Ectodermal cell (in vitro differentiated cells): ENCODE data around the gene CRYZL1.

Experiments
- H3K27ac ChIP-seq: 2 replicates; pipeline ENCODE4 v1.7.0; 2013; ENCODE audit warnings: mild to moderate bottlenecking, low read depth, low read length; ENCODE audit not compliant: insufficient read depth, poor library complexity, severe bottlenecking
- H3K27me3 ChIP-seq: 2 replicates; pipeline ENCODE4 v1.7.0; 2013; ENCODE audit warnings: mild to moderate bottlenecking, low read length; ENCODE audit not compliant: insufficient read depth, control insufficient read depth, poor library complexity, severe bottlenecking
- H3K36me3 ChIP-seq: one replicate; pipeline ENCODE4 v1.7.0; 2013; ENCODE audit warnings: low read length; ENCODE audit not compliant: control insufficient read depth, insufficient read depth
- H3K4me1 ChIP-seq: one replicate; pipeline ENCODE4 v1.7.0; 2013; ENCODE audit warnings: low read length; ENCODE audit not compliant: control insufficient read depth, insufficient read depth
- H3K4me3 ChIP-seq: 2 replicates; pipeline ENCODE4 v1.7.0; 2013; ENCODE audit warnings: low read depth, low read length, control low read depth; ENCODE audit not compliant: insufficient read depth
- H3K9me3 ChIP-seq: 2 replicates; pipeline ENCODE4 v1.7.0; 2013; ENCODE audit warnings: mild to moderate bottlenecking, low read length, moderate library complexity; ENCODE audit not compliant: control insufficient read depth
- WGBS, 2 experiments: methylation state at CpG; one replicate each; pipeline ENCODE4 v1.1.7; 2013; ENCODE audit warnings: missing lambda C conversion rate in 2 of 2; 5-methylcytosine and 5-hydroxymethylcytosine counted together

Gene CRYZL1

DNA sequence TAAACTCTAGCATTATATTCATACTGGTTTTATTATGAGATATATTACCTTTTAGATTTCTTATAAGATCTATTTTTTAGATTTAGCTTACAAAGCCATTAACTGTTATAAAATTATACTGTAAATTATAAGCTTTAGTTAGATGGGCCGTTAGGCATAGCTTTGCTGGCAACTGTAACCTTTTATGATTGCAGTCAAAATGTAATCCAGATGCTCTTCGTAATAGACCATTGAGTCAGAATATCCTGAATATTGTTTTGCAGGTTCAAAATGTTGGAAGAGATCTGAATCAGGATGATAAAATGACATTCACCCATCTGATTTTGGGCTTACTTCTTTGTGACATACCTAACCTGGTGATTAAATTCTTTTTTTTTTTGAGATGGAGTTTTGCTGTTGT lies 21.7 kb upstream of the CRYZL1 start:
- H3K9me3 ChIP-seq: no peaks in the 10 kb centered on the region
- 94 to 100% methylated on average over 2 of the region's 2 CpGs for WGBS, 2 experiments
- H3K36me3 ChIP-seq: no peaks in the 10 kb centered on the region
- H3K4me3 ChIP-seq: no peak overlapping the region
- no peaks in the 10 kb centered on the region for H3K4me1 ChIP-seq
- H3K27ac ChIP-seq: no peak overlapping the region
- H3K27me3 ChIP-seq: no peaks in the 10 kb centered on the region

DNA sequence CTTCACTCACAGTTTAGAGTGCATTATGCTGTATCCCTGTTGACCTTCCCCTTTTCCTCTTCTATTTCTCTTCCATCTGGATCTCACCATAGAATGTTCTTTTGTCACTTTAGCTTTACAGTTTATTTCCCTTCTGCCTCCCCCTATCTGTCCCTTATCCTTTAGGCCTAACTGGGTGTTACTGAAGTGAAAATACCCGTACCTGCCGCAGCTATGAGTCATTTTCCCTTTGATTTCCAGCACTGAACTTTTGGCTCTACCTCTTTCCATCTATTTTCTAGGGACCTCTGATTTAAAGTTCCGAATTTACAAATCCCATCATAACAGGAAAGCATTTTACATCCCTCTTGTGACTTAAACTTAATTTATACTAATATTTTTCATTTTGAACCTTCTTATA lies 20.5 kb upstream of the CRYZL1 start:
- 93 to 95% methylated on average over 3 of the region's 3 CpGs for WGBS, 2 experiments
- H3K36me3 ChIP-seq: no peaks in the 10 kb centered on the region
- no peaks in the 10 kb centered on the region for H3K4me1 ChIP-seq
- no peak overlapping the region for H3K4me3 ChIP-seq
- no peak overlapping the region for H3K27ac ChIP-seq
- H3K9me3 ChIP-seq: no peaks in the 10 kb centered on the region
- no peaks in the 10 kb centered on the region for H3K27me3 ChIP-seq

DNA sequence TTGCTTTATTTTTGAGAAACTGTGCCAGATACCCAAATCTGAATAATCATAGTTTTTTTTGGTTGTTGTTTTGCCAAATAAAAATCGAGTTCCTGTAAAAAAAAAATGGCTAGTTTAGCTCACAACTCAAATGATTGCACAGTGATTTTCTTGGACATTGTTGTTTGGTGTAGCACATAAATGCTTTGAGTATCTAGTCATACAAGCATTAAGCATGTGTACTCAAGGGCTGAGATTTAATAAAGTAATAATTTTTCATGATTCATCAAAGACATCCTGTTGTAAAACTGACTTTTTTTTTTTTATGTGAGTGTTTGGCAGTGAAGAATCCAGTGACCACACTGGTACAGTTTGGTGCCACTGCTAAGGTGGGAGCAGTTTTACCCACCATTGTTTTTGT lies 19.6 kb upstream of the CRYZL1 start:
- Histone ChIP-seq H3K27me3 (no peaks in the 10 kb centered on the region), H3K9me3 (no peaks in the 10 kb centered on the region), H3K4me1 (no peaks in the 10 kb centered on the region), H3K36me3 (no peaks in the 10 kb centered on the region), H3K27ac (no peak overlapping the region), H3K4me3 (no peak overlapping the region)
- 97 to 100% methylated on average over 1 of the region's 1 CpG for WGBS, 2 experiments

DNA sequence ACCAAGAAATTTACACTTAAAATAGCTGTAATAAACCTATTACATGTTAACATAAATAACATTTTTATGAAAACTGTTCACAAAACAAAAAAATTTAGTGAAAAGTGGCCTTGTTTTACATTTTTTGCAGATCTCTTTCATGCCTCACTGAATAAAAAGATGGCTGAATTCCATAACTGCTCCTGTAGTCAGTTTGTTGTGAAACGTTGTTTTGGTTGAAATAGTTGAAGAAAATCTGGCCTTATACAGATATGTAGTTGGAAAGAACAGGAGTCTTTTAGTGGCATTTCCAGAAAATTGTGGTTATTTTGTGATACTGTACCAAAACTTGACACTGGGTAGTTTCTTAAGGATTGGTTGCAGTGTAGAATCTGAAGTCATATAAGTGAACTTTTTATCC lies 18.9 kb upstream of the CRYZL1 start:
- Histone ChIP-seq H3K4me1 (no peaks in the 10 kb centered on the region), H3K27ac (no peak overlapping the region), H3K9me3 (no peaks in the 10 kb centered on the region), H3K27me3 (no peaks in the 10 kb centered on the region), H3K36me3 (no peaks in the 10 kb centered on the region), H3K4me3 (no peak overlapping the region)
- 92 to 95% methylated on average over 1 of the region's 1 CpG for WGBS, 2 experiments

DNA sequence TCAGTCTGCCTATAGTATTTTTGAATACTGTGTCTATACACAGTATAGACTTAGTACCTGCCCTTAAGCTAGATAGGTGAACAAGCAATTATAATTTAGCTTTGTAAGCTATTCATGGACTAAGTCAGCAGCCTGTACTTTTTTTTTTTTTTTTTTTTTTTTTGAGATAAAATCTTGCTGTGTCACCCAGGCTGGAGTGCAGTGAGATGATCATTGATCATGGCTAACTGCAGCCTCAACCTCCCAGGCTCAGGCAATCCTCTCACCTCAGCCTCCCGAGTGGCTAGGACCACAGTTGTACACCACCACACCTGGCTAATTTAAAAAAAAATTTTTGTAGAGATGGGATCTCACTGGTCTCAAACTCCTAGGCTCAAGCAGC lies 18.0 kb upstream of the CRYZL1 start:
- Histone ChIP-seq H3K4me3 (no peak overlapping the region), H3K9me3 (no peaks in the 10 kb centered on the region), H3K4me1 (no peaks in the 10 kb centered on the region), H3K27ac (no peak overlapping the region), H3K27me3 (no peaks in the 10 kb centered on the region), H3K36me3 (no peaks in the 10 kb centered on the region)
- 89 to 100% methylated on average over 1 of the region's 1 CpG for WGBS, 2 experiments

DNA sequence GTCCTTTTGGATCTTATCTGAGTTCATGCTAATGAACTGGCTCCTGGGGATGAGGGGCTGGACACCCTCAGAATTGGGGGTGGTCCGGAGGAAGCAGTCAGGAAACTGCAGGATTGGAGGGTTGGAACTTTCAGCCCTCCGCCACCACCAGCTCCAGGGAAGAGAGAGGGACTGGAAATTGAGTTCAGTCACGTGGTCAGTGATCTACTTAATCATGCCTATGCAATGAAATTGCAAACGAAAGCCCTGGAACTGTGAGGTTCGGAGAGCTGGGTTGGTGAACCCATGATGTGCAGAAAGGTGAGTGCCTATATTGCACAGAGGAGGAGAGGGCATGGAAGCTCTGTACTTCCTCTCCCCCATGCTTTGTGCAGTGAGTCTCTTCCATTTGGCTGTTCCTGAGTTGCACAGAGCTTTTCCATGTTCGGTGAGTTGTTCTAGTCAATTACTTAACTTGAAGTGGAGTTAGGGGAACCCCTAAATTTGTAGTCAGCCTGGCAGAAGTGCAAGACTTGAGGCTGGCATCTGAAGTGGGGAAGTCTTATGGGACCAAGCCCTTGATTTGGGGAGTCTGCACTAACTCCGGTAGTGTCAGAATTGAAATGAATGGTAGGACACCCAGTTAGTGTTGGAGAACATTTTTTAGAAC lies 17.5 kb upstream of the CRYZL1 start:
- Histone ChIP-seq H3K27me3 (no peaks in the 10 kb centered on the region), H3K36me3 (no peaks in the 10 kb centered on the region), H3K27ac (no peak overlapping the region), H3K4me3 (no peak overlapping the region), H3K4me1 (no peaks in the 10 kb centered on the region), H3K9me3 (no peaks in the 10 kb centered on the region)
- 92 to 96% methylated on average over 7 of the region's 7 CpGs for WGBS, 2 experiments

DNA sequence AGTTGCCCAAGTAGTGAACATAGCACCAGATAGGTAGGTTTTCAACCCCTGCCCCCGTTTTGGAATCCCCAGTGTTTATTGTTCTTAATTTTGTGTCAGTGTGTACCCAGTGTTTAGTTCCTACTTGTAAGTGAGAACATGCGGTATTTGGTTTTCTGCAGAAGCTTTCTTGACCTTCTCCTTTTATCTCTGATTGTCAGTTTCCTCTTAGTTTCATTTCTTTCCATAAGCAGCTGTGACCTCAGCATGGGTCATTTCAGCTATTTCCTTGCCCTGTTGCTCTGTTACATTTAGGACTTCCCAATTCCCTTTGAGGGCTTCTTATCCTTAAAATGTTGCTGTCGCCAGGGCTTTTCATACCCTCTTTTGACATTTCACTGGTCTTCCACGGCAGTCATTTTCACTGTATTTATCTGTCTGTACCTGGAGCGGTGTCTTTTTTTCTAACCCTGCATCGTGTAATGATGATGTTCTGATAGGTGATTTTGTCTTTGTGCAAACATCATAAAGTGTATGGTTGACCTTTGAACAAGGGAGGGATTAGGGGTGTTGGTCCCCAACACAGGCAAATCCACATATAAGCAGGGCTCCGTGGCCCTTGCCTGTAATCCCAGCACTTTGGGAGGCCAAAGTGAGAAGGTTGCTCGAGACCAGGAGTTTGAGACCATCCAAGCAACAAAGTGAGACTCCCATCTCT lies 15.7 kb upstream of the CRYZL1 start:
- Histone ChIP-seq H3K27ac (no peak overlapping the region), H3K36me3 (no peaks in the 10 kb centered on the region), H3K4me1 (no peaks in the 10 kb centered on the region), H3K27me3 (no peaks in the 10 kb centered on the region), H3K4me3 (no peak overlapping the region), H3K9me3 (no peaks in the 10 kb centered on the region)
- 81 to 83% methylated on average over 8 of the region's 8 CpGs for WGBS, 2 experiments

DNA sequence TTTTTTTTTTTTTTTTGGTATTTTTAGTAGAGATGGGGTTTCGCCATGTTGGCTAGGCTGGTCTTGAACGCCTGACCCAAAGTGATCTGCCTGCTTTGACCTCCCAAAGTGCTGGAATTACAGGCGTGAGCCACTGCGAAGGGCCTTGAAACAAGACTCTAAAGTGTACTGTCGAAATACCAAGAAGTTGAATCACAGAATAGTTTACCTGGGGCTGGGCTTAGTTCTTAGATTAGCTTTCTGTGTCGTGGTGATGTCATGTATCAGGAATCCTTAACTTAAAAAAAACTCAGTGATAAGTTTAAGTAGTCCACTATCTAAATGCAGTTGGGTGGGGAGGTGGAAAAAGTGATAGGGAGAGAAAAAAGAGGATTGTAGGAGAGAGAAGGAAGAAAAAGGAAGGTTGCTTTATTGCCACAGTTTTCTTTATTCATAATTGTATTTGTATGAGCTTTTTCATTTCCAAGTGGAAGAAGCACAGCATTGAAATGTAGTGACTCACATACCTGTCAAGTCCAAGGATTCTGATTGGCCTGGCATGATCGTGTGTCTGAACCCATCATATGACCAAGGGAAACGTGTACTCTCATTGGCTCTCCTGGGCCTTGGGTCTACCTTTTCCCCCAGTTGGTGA lies 14.2 kb upstream of the CRYZL1 start:
- Histone ChIP-seq H3K4me3 (no peak overlapping the region), H3K4me1 (peaks cover 6% of the 10 kb centered on the region), H3K27me3 (no peaks in the 10 kb centered on the region), H3K27ac (no peak overlapping the region), H3K9me3 (no peaks in the 10 kb centered on the region), H3K36me3 (no peaks in the 10 kb centered on the region)
- 83 to 86% methylated on average over 8 of the region's 8 CpGs for WGBS, 2 experiments

DNA sequence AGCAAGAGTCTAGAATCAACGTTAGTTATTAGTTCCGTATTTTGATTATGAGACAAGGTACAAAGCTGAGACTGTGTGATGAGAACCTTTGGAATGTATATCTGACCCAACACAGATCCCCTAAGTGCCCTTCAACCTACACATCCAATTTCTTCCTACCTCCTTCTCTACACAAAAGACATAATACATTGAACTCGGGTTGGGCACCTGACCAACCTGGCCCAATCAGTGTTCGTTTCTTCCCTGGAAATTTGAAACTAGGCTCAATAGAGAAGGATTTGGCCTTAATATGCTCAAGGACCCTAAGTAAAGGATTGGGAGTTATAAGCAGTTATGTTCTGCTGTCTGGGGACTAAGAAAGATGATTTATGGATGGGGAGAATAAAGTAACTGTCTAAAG lies 12.9 kb upstream of the CRYZL1 start:
- Histone ChIP-seq H3K4me1 (peaks cover 7% of the 10 kb centered on the region), H3K9me3 (no peaks in the 10 kb centered on the region), H3K36me3 (no peaks in the 10 kb centered on the region), H3K27ac (no peak overlapping the region), H3K4me3 (no peak overlapping the region), H3K27me3 (no peaks in the 10 kb centered on the region)
- 93 to 94% methylated on average over 2 to 4 of the region's 4 CpGs for WGBS, 2 experiments

DNA sequence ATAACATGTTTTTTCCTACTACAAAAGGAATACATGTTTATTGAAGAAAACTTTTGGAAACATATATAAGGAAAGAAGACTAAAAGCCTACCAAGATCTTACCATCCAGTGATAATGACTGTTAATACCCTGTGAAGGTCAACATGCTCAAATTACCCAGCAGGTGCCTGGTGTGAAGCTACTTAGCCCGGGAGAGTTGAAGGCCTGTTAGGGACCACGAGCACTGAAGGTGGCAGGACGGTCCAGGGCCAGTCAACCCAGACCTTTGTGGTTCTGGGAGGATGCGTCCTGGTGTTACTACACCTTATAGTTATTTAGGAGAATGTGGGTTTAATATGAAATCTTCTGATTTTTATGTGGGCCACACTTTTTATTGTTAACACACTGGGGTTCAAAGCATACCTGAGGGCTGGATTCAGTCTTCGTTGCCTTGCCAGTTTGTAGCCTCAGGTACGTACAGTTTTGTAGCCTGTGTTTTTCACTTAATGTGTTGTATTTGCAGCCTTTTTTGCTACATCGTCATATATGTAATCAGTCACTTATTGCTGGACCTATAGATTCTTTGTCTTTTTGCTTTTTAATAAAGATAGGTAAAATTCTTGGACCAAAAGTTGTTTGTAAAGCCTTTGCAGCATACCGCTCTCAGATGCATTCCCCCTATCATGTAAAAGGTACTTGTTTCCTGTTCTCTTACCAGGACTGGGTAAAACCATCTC lies 10.6 kb upstream of the CRYZL1 start:
- Histone ChIP-seq H3K4me1 (peaks cover 7% of the 10 kb centered on the region), H3K27ac (no peak overlapping the region), H3K4me3 (no peak overlapping the region), H3K9me3 (no peaks in the 10 kb centered on the region), H3K27me3 (no peaks in the 10 kb centered on the region), H3K36me3 (no peaks in the 10 kb centered on the region)
- WGBS, 2 experiments: 82 to 85% methylated on average over 7 to 8 of the region's 8 CpGs
